ENCODE measurements around the gene SCGN.

The SCGN gene

GRCh38 chr6:25686856-25687255, 34.8 kb downstream of the SCGN start:
- H3K27me3 ChIP-seq (replicated peaks; ENCODE audit: control insufficient read depth, insufficient read depth, low read length): peaks cover 12% of the 10 kb centered on the region
- DNase-seq (ENCODE audit: low read depth): no peak
- no peak overlapping the region for H3K4me3 ChIP-seq (ENCODE audit: low read length)
- no peak overlapping the region for H3K9ac ChIP-seq (ENCODE audit: low read length)
- H3K4me1 ChIP-seq (ENCODE audit: control insufficient read depth, insufficient read depth, low read length): peaks cover 2% of the 10 kb centered on the region
- H3K9me3 ChIP-seq (ENCODE audit: control insufficient read depth, low read length): no peaks in the 10 kb centered on the region
- H3K36me3 ChIP-seq (ENCODE audit: control insufficient read depth, insufficient read depth, low read length, severe bottlenecking): no peaks in the 10 kb centered on the region

- Histone ChIP-seq H3K27me3 (replicated peaks; ENCODE audit: control insufficient read depth, insufficient read depth, low read length) (no peaks in the 10 kb centered on the region), H3K4me3 (ENCODE audit: low read length) (no peak overlapping the region), H3K9ac (ENCODE audit: low read length) (no peak overlapping the region), H3K9me3 (ENCODE audit: control insufficient read depth, low read length) (no peaks in the 10 kb centered on the region), H3K4me1 (ENCODE audit: control insufficient read depth, insufficient read depth, low read length) (peaks cover 2% of the 10 kb centered on the region), H3K36me3 (ENCODE audit: control insufficient read depth, insufficient read depth, low read length, severe bottlenecking) (no peaks in the 10 kb centered on the region)
- DNase-seq (ENCODE audit: low read depth): no peak
Measured at GRCh38 chr6:25689966-25690365, 38.0 kb downstream of the SCGN start.

- Histone ChIP-seq H3K27me3 (replicated peaks; ENCODE audit: control insufficient read depth, insufficient read depth, low read length) (no peaks in the 10 kb centered on the region), H3K4me3 (ENCODE audit: low read length) (no peak overlapping the region), H3K9me3 (ENCODE audit: control insufficient read depth, low read length) (no peaks in the 10 kb centered on the region), H3K9ac (ENCODE audit: low read length) (no peak overlapping the region), H3K36me3 (ENCODE audit: control insufficient read depth, insufficient read depth, low read length, severe bottlenecking) (no peaks in the 10 kb centered on the region), H3K4me1 (ENCODE audit: control insufficient read depth, insufficient read depth, low read length) (peaks cover 2% of the 10 kb centered on the region)
- DNase-seq (ENCODE audit: low read depth): no peak
Measured at GRCh38 chr6:25691894-25692293, 39.9 kb downstream of the SCGN start.

GRCh38 chr6:25692472-25692871, 40.5 kb downstream of the SCGN start:
- no peak for DNase-seq (ENCODE audit: low read depth)
- Histone ChIP-seq H3K9me3 (ENCODE audit: control insufficient read depth, low read length) (no peaks in the 10 kb centered on the region), H3K9ac (ENCODE audit: low read length) (no peak overlapping the region), H3K4me3 (ENCODE audit: low read length) (no peak overlapping the region), H3K36me3 (ENCODE audit: control insufficient read depth, insufficient read depth, low read length, severe bottlenecking) (no peaks in the 10 kb centered on the region), H3K27me3 (replicated peaks; ENCODE audit: control insufficient read depth, insufficient read depth, low read length) (no peaks in the 10 kb centered on the region), H3K4me1 (ENCODE audit: control insufficient read depth, insufficient read depth, low read length) (peaks cover 2% of the 10 kb centered on the region)

GRCh38 chr6:25694366-25694765, 42.4 kb downstream of the SCGN start:
- no peaks in the 10 kb centered on the region for H3K9me3 ChIP-seq (ENCODE audit: control insufficient read depth, low read length)
- no peaks in the 10 kb centered on the region for H3K27me3 ChIP-seq (replicated peaks; ENCODE audit: control insufficient read depth, insufficient read depth, low read length)
- H3K36me3 ChIP-seq (ENCODE audit: control insufficient read depth, insufficient read depth, low read length, severe bottlenecking): no peaks in the 10 kb centered on the region
- no peak for DNase-seq (ENCODE audit: low read depth)
- H3K4me3 ChIP-seq (ENCODE audit: low read length): no peak overlapping the region
- H3K4me1 ChIP-seq (ENCODE audit: control insufficient read depth, insufficient read depth, low read length): peaks cover 2% of the 10 kb centered on the region
- H3K9ac ChIP-seq (ENCODE audit: low read length): no peak overlapping the region

- no peak for DNase-seq (ENCODE audit: low read depth)
- Histone ChIP-seq H3K4me3 (ENCODE audit: low read length) (no peak overlapping the region), H3K4me1 (ENCODE audit: control insufficient read depth, insufficient read depth, low read length) (no peaks in the 10 kb centered on the region), H3K27me3 (replicated peaks; ENCODE audit: control insufficient read depth, insufficient read depth, low read length) (no peaks in the 10 kb centered on the region), H3K9me3 (ENCODE audit: control insufficient read depth, low read length) (no peaks in the 10 kb centered on the region), H3K36me3 (ENCODE audit: control insufficient read depth, insufficient read depth, low read length, severe bottlenecking) (no peaks in the 10 kb centered on the region), H3K9ac (ENCODE audit: low read length) (no peak overlapping the region)
Measured at GRCh38 chr6:25695671-25696070, 43.7 kb downstream of the SCGN start.

- Histone ChIP-seq H3K9me3 (ENCODE audit: control insufficient read depth, low read length) (no peaks in the 10 kb centered on the region), H3K4me1 (ENCODE audit: control insufficient read depth, insufficient read depth, low read length) (no peaks in the 10 kb centered on the region), H3K36me3 (ENCODE audit: control insufficient read depth, insufficient read depth, low read length, severe bottlenecking) (no peaks in the 10 kb centered on the region), H3K27me3 (replicated peaks; ENCODE audit: control insufficient read depth, insufficient read depth, low read length) (no peaks in the 10 kb centered on the region), H3K4me3 (ENCODE audit: low read length) (no peak overlapping the region), H3K9ac (ENCODE audit: low read length) (no peak overlapping the region)
- no peak for DNase-seq (ENCODE audit: low read depth)
Measured at GRCh38 chr6:25697537-25698340, 45.7 kb downstream of the SCGN start.

GRCh38 chr6:25698631-25699030, 46.6 kb downstream of the SCGN start:
- Histone ChIP-seq H3K4me1 (ENCODE audit: control insufficient read depth, insufficient read depth, low read length) (no peaks in the 10 kb centered on the region), H3K9me3 (ENCODE audit: control insufficient read depth, low read length) (no peaks in the 10 kb centered on the region), H3K4me3 (ENCODE audit: low read length) (no peak overlapping the region), H3K36me3 (ENCODE audit: control insufficient read depth, insufficient read depth, low read length, severe bottlenecking) (no peaks in the 10 kb centered on the region), H3K27me3 (replicated peaks; ENCODE audit: control insufficient read depth, insufficient read depth, low read length) (no peaks in the 10 kb centered on the region), H3K9ac (ENCODE audit: low read length) (no peak overlapping the region)
- no peak for DNase-seq (ENCODE audit: low read depth)

- Histone ChIP-seq H3K4me1 (ENCODE audit: control insufficient read depth, insufficient read depth, low read length) (no peaks in the 10 kb centered on the region), H3K9me3 (ENCODE audit: control insufficient read depth, low read length) (no peaks in the 10 kb centered on the region), H3K36me3 (ENCODE audit: control insufficient read depth, insufficient read depth, low read length, severe bottlenecking) (no peaks in the 10 kb centered on the region), H3K27me3 (replicated peaks; ENCODE audit: control insufficient read depth, insufficient read depth, low read length) (no peaks in the 10 kb centered on the region), H3K9ac (ENCODE audit: low read length) (no peak overlapping the region), H3K4me3 (ENCODE audit: low read length) (no peak overlapping the region)
- DNase-seq (ENCODE audit: low read depth): no peak
Measured at GRCh38 chr6:25699649-25700048, 47.6 kb downstream of the SCGN start.

- H3K4me1 ChIP-seq (ENCODE audit: control insufficient read depth, insufficient read depth, low read length): no peaks in the 10 kb centered on the region
- H3K9ac ChIP-seq (ENCODE audit: low read length): no peak overlapping the region
- no peak overlapping the region for H3K4me3 ChIP-seq (ENCODE audit: low read length)
- DNase-seq (ENCODE audit: low read depth): no peak
- no peaks in the 10 kb centered on the region for H3K9me3 ChIP-seq (ENCODE audit: control insufficient read depth, low read length)
- no peaks in the 10 kb centered on the region for H3K27me3 ChIP-seq (replicated peaks; ENCODE audit: control insufficient read depth, insufficient read depth, low read length)
- no peaks in the 10 kb centered on the region for H3K36me3 ChIP-seq (ENCODE audit: control insufficient read depth, insufficient read depth, low read length, severe bottlenecking)
Measured at GRCh38 chr6:25700761-25701160, 48.7 kb downstream of the SCGN start.

GRCh38 chr6:25701807-25702206, 49.8 kb downstream of the SCGN start:
- Histone ChIP-seq H3K27me3 (replicated peaks; ENCODE audit: control insufficient read depth, insufficient read depth, low read length) (no peaks in the 10 kb centered on the region), H3K4me1 (ENCODE audit: control insufficient read depth, insufficient read depth, low read length) (peaks cover 8% of the 10 kb centered on the region), H3K9ac (ENCODE audit: low read length) (no peak overlapping the region), H3K36me3 (ENCODE audit: control insufficient read depth, insufficient read depth, low read length, severe bottlenecking) (no peaks in the 10 kb centered on the region), H3K4me3 (ENCODE audit: low read length) (no peak overlapping the region), H3K9me3 (ENCODE audit: control insufficient read depth, low read length) (no peaks in the 10 kb centered on the region)
- no peak for DNase-seq (ENCODE audit: low read depth)

GRCh38 chr6:25703005-25703404, 51.0 kb downstream of the SCGN start:
- no peak for DNase-seq (ENCODE audit: low read depth)
- Histone ChIP-seq H3K27me3 (replicated peaks; ENCODE audit: control insufficient read depth, insufficient read depth, low read length) (no peaks in the 10 kb centered on the region), H3K9me3 (ENCODE audit: control insufficient read depth, low read length) (no peaks in the 10 kb centered on the region), H3K9ac (ENCODE audit: low read length) (no peak overlapping the region), H3K4me3 (ENCODE audit: low read length) (no peak overlapping the region), H3K4me1 (ENCODE audit: control insufficient read depth, insufficient read depth, low read length) (peaks cover 15% of the 10 kb centered on the region), H3K36me3 (ENCODE audit: control insufficient read depth, insufficient read depth, low read length, severe bottlenecking) (no peaks in the 10 kb centered on the region)

All from adipocyte (in vitro differentiated cells).